COR-L47 (cell line): ENCODE data around the gene NKAP.
A peak's percentile ranks its signal among the peaks of the same experiment; 100 is the strongest.
"Not testable (repeated sequence)": the region's sequence is repeated elsewhere in the genome, so short reads cannot be mapped to it uniquely, and the experiment has no call there.

Experiments used
- DNase-seq: peaks from one replicate; lab custom pipeline; 2025; lab: John Stamatoyannopoulos, UW

NKAP gene

GRCh38 chrX:119935215-119935874, 8.2 kb downstream of the NKAP start:
- DNase-seq = no peak

DNA sequence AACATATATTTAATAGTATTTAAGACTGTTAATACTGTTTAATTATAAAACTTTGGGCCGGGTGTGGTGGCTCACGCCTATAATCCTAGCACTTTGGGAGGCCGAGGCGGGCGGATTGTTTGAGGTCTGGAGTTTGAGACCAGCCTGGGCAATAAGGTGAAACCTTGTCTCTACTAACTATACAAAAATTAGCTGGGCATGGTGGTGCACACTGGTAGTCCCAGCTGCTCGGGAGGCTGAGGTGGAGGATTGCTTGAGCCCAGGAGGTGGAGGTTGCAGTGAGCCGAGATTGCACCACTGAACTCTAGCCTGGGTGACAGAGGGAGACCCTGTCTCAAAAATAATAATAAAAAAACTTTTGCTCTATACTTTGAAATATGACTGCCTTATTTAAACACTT, 21.2 kb downstream of the NKAP start:
- DNase-seq = not testable (repeated sequence)

DNA sequence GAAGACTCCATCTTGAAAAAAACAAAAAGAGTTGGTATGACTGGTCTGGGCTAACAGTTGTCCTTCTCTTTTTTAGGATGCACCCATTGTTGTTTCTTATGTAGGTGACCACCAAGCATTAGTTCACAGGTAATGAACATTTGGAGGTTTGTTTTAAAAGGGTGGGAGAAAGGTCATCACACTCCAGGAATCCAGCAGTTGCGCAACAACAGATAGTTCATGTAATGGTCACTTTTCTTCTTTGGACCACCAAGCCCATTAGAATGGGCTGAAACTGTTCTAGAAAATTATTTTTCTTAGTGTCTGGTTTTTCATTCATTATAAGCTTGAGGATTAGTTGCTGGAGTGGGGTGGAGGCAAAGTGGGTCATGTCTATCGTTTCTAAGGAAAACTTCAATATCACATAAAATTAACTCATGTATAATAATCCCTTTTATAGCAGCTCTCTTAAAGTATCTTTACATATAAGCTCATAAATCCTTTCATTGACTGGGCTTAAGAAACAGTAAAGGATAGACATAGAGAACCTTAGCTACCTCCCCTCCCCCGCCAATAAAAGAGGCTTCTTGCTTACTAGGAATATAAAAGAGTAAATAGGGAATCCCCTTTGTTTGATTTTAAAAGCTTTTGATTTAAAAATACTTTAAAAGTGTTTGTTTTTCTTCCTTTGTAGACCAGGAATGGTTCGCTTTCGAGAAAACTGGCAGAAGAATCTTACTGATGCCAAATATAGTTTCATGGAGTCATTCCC, 23.5 kb downstream of the NKAP start:
- DNase-seq = no peak

DNA sequence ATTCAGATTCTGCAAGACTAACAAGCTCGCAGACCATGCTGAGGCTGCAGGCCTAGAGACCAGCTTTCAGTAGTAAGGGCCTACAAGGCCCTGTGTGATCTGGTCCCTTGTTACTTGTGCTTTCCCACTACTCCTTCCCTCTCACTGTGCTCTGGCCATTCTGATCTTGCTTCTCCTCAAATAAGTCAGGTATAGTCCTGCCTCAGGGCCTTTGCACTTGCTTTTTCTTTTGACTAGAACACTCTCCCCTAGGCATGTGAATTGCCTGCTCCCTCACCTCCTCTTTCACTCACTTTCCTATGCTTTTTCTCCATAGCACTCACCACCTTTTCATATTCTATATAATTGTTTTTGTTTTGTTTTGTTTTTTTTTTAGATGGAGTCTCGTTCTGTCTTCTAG, 25.7 kb downstream of the NKAP start:
- DNase-seq = no peak

DNA sequence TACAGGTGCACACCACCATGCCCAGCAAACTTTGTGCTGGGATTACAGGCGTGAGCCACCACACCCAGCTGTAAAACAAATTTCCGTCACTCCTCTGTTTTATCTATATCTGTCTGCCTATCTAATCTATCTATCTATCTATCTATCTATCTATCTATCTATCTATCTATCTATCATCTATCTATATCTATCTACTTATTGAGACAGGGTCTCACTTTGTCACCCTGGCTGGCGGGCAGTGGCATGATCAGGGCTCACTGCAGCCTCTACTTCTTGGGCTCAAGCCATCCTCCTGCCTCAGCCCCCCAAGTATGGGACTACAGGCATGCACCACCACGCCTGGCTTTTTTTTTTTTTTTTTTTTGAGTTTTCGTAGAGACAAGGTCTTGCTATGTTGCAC, 27.2 kb downstream of the NKAP start:
- no peak for DNase-seq

DNA sequence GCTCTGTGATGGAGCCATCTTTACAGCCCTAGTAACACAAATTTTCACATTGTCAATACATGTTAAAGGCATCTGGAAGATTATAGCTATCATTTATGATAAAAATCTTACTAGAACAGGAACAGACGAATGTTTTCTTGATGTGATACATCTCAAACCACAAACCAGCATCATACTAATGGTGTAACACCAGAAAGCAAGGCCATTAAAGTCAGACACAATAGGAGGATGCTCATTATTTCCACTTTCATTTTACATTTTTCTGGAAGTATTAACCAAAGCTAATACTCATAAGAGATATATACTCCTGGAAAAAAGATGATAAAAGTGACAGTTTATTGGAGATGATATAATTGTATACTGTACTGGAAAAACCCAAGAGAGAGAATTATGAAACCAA, 42.6 kb downstream of the NKAP start:
- no peak for DNase-seq

DNA sequence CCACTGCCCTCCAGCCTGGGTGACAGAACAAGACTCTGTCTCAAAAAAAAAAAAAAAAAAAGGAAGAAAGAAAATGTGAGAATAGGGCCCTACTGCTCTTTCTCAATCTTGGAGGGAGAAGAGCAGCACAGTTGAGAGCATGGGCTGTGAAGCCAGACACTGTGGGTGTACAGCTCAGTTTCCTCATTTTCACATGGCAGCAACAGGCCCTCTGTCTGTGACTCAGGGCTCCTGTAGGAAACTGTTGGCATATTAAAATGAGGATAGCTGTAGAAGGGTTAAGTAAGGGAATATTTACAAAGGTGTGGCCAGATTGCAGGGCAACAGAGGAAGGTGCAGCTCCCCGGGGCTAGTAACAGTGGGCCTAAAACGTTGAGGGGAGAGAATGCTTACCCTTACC, 44.4 kb downstream of the NKAP start:
- DNase-seq = no peak

DNA sequence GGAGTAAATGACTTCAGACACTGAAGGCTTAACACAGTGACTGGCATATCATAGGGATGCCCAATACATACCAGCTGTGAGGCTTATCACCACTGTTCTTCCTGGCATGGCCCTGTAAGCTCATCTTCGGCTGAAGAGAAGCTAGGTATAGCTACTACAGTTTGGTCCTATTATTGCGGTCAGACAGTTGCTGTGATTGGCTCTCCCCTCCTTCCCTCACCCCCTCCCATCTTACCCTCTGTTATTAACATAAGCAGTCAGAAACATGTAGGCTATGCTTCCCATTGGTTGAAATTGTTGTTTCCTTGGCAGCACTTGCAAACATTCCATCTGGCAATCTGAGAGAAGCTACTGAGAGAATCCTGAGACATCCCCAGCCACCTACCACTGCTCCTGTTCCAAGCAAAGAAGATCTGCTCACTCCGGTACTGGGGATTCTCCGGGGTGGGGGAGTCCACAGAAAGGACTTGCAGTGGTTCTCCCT, 47.7 kb downstream of the NKAP start, which contains the start of gene AKAP14:
TSS of gene AKAP14 (plus strand) at position 51 of the 484 bp plus-strand sequence. CDS start 7,331 bp downstream, outside the sequence.
- no peak for DNase-seq

- DNase-seq = not testable (repeated sequence)
These were observed 51.4 kb downstream of the NKAP start for GRCh38 chrX:119891961-119892692.

DNA sequence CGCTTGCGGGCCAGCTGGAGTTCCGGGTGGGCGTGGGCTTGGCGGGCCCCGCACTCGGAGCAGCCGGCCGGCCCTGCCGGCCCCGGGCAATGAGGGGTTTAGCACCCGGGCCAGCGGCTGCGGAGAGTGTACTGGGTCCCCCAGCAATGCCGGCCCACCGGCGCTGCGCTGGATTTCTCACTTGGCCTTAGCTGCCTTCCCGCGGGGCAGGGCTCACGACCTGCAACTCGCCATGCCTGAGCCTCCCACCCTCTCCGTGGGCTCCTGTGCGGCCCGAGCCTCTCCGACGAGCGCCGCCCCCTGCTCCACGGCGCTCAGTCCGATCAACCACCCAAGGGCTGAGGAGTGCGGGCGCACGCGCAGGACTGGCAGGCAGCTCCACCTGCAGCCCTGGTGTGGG, 52.9 kb downstream of the NKAP start:
- DNase-seq = not testable (repeated sequence)

- DNase-seq = no peak
These were observed 55.7 kb downstream of the NKAP start for GRCh38 chrX:119887721-119888425.

- DNase-seq = no peak
These were observed 57.8 kb downstream of the NKAP start for GRCh38 chrX:119885554-119886428.

DNA sequence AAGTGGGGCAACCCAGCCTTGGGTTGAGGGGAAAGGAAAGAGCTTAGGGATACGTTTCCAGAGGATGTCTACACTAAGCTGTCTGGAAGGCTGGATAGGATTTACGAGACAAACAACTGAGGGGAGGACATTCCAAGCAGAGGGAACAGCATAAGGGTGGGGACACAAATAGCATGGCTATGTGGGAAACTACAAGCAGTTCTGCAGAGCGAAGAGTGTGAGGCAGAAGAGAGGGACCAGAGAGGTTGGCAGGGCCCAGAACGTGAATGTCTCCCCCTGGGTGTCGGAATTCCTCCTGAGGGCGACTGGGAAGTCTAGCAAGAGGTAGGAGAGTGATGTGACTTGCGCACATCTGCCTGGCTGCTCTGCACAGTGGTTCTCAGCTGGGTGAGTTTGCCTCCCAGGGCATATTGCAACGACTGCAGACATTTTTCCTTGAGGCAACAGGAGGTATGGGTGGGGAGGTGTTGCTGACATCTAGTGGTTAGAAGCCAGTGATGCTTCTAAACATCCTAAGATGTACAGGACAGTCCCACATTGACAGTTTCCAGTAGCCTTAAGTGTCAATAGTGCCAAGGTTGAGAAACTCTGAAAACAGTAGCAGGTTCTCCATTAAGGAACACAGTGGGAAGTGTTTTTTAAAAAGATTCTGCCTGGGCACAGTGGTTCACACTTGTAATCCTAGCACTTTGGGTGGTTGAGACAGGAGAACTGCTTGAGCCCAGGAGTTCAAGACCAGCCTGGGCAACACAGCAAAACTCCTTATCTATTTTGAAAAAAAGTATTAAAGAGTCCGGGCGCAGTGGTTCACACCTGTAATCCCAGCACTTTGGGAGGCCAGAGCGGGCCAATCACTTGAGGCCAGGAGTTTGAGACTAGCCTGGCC, 62.8 kb downstream of the NKAP start:
- no peak for DNase-seq

DNA sequence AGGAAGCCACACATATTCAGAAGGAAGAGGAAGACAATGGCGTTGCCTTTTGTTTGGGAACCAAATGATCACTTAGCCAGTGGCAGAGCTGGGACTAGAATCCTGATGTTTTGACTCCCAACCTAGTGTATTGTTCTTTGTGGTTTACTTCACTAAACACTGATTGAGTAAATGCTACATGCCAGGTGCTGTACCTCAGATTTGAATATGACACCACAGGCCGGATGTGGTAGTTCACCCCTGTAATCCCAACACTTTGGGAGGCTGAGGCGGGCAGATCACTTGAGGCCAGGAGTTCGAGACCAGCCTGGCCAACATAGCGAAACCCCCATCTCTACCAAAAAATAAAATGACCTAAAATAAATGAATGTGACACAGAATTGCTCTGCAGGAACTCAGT, 63.5 kb downstream of the NKAP start:
- no peak for DNase-seq

DNA sequence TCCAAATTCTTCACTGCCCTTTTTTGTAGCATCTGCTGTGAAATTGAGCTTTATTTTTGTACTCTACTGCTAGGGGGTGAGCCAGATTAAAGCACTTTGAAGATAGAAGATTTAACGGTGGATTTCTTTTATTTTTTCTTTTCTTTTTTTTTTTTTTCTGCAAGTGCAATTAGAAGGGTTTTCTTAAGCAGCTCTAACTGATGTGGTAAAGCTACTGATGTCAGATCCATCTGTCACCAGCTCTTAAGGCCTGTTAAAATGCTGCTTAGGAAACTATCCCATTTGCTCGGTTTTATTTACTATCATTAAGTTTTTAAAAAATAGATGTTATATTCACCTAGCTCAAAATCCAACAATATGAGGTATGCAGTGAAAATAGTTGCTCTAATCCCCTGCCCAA, 64.8 kb downstream of the NKAP start:
- DNase-seq = no peak

- peak; percentile 67 for DNase-seq
These were observed 71.8 kb downstream of the NKAP start, which contains the start of the genes NDUFA1 and RNF113A for GRCh38 chrX:119871599-119872395. Gene NDUFA1, plus strand, starts transcription at chrX:119871832. Its CDS starts 80 bp downstream, at chrX:119871912. Gene RNF113A, minus strand, starts transcription at chrX:119871733. Its CDS starts 120 bp downstream, at chrX:119871613.

GRCh38 chrX:119871245-119871598, 72.3 kb downstream of the NKAP start:
- DNase-seq = no peak
